Naive thymus-derived CD8-positive, alpha-beta T cell (primary cell): ENCODE data around the gene PRPF4. TPM values are rescaled to one million over a fixed set of nuclear protein-coding genes. Genes with fewer than 3 reads are reported as not detected.
A peak's percentile ranks its signal among the peaks of the same experiment; 100 is the strongest.

Source experiments
- ATAC-seq, 2 donors: fragments of 150-1000 bp; cut with Tn5 transposase in 1 of 2; sonication (Bioruptor Pico), chemical (Tn5 transposase) in 1 of 2; 1 replicate in 1 of 2; 2 replicates in 1 of 2; pipeline ENCODE4 v1.10.0; 2021; ENCODE audit warnings: mild to moderate bottlenecking in 2 of 2, moderate library complexity in 2 of 2
- POLR2A ChIA-PET: fragments of 350-600 bp; sonication (Branson Sonifier 250); formaldehyde crosslinking; loops from one replicate; lab custom pipeline; 2021; ENCODE audit warnings: antibody characterized with exemption; lab: Charles Lee
- DNase-seq, 10 donors: peaks; one replicate each; pipeline versions ENCODE4 v3.0.0 to v3.0.0-alpha.2; 2020 to 2022
- H3K27ac Mint-ChIP-seq, 10 donors: one replicate each; pipeline ENCODE4 v1.8.0; 2020 to 2022; ENCODE audit warnings: mild to moderate bottlenecking in 10 of 10, mixed read lengths in 10 of 10, moderate library complexity in 4 of 10, inconsistent platforms in 1 of 10
- H3K27me3 Mint-ChIP-seq, 5 donors: one replicate each; pipeline ENCODE4 v1.8.0; 2021 to 2022; ENCODE audit warnings: mixed read lengths in 5 of 5
- H3K36me3 Mint-ChIP-seq, 3 donors: one replicate each; pipeline ENCODE4 v1.8.0; 2020 to 2022; ENCODE audit warnings: mixed read lengths in 3 of 3, mild to moderate bottlenecking in 2 of 3, inconsistent platforms in 1 of 3
- H3K4me1 Mint-ChIP-seq, 4 donors: one replicate each; pipeline ENCODE4 v1.8.0; 2021 to 2022; ENCODE audit warnings: mixed read lengths in 4 of 4
- H3K4me3 Mint-ChIP-seq, 10 donors: one replicate each; pipeline ENCODE4 v1.8.0; 2020 to 2022; ENCODE audit warnings: mild to moderate bottlenecking in 10 of 10, mixed read lengths in 10 of 10, moderate library complexity in 6 of 10, inconsistent platforms in 1 of 10
- H3K9me3 Mint-ChIP-seq, 9 donors: one replicate each; pipeline ENCODE4 v1.8.0; 2020 to 2022; ENCODE audit warnings: mixed read lengths in 9 of 9, mild to moderate bottlenecking in 3 of 9, inconsistent platforms in 1 of 9, moderate library complexity in 1 of 9
- polyA plus RNA-seq, 3 donors: library from polyadenylated mRNA; unstranded; fragments of 300-500 nt; fragmentation: Illumina TruSeq; gene quantifications; one replicate each; pipeline ENCODE4 v1.2.3, GENCODE V29; 2021
- total RNA-seq, 8 experiments: library from RNA in 2 of 8; stranded (reverse) in 2 of 8; gene quantifications; one replicate each; pipeline ENCODE4 v1.2.3 and lab custom pipeline; 2021 to 2026

PRPF4 gene
- total and polyA plus RNA-seq, 5 experiments from 2014 or later = 16.6 to 24.0 (median 21.7) TPM

- POLR2A ChIA-PET = no interaction called here
- Mint-ChIP-seq H3K27ac (peak overlapping the region in 1 of 10 donors; percentile 5), H3K27me3 (no peaks in the 10 kb centered on the region), H3K9me3 (no peaks in the 10 kb centered on the region), H3K36me3 (peaks cover 0 to 4% (median 2%) of the 10 kb centered on the region in 3 donors), H3K4me3 (no peak overlapping the region), H3K4me1 (no peaks in the 10 kb centered on the region)
- ATAC-seq (no peak), DNase-seq (no peak)
Observed at GRCh38 chr9:113322671-113323070, 47.2 kb downstream of the PRPF4 start.

DNA sequence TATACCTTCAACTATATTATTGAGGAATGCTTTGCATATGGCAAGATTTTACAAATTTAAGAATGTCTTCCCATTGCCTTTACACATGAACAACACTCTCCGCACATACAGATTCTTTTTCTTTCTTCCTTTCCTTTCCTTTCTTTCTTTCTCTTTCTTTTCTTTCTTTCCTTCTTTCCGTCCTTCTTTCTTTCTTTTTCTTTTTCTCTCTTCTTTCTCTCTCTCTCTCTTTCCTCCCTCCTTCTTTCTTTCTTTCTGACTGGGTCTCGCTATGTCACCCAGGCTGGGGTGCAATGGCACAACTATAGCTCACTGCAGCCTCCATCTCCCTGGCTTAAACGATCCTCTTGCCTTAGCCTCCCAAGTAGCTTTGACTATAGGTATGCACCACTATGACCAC lies 50.8 kb downstream of the PRPF4 start:
- H3K9me3 Mint-ChIP-seq = no peaks in the 10 kb centered on the region
- DNase-seq (no peak), ATAC-seq (no peak)
- H3K27me3 Mint-ChIP-seq = no peaks in the 10 kb centered on the region
- H3K36me3 Mint-ChIP-seq = no peaks in the 10 kb centered on the region
- no peaks in the 10 kb centered on the region for H3K4me1 Mint-ChIP-seq
- no peak overlapping the region for H3K27ac Mint-ChIP-seq
- H3K4me3 Mint-ChIP-seq = no peak overlapping the region
- POLR2A ChIA-PET = no interaction called here

GRCh38 chr9:113328045-113328782 lies 52.8 kb downstream of the PRPF4 start:
- Mint-ChIP-seq H3K27ac (peak overlapping the region in 1 of 10 donors; percentile 1), H3K4me1 (no peaks in the 10 kb centered on the region), H3K27me3 (no peaks in the 10 kb centered on the region), H3K4me3 (no peak overlapping the region), H3K9me3 (no peaks in the 10 kb centered on the region), H3K36me3 (no peaks in the 10 kb centered on the region)
- POLR2A ChIA-PET = interaction anchor here (1.1 kb wide), 1 partner anchor 20 kb away, joined by 3 read pairs; no protein-coding TSS in a partner anchor
- ATAC-seq (no peak), DNase-seq (no peak)

DNA sequence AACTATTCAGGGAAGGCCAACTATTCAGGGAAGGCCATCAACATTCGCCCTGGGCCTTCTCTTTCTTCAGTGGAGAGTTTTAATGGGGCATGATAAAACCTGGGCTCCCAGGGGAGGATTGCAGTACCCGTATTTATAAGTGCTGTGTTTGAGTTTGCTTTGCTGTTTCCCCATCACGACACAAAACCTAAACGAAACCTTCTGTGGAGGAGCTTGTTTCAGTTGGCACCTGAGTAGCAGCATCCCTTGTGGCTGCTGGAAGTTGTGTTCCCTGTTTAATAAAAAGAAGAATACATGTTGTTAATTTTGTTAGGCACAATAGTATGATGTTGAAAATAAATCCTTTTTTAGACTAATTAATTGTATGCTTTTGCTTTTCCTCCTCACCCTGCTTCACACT lies 56.3 kb downstream of the PRPF4 start:
- H3K4me1 Mint-ChIP-seq = no peaks in the 10 kb centered on the region
- ATAC-seq (no peak), DNase-seq (no peak)
- H3K4me3 Mint-ChIP-seq = no peak overlapping the region
- POLR2A ChIA-PET = no interaction called here
- no peaks in the 10 kb centered on the region for H3K36me3 Mint-ChIP-seq
- H3K27me3 Mint-ChIP-seq = no peaks in the 10 kb centered on the region
- no peaks in the 10 kb centered on the region for H3K9me3 Mint-ChIP-seq
- no peak overlapping the region for H3K27ac Mint-ChIP-seq

DNA sequence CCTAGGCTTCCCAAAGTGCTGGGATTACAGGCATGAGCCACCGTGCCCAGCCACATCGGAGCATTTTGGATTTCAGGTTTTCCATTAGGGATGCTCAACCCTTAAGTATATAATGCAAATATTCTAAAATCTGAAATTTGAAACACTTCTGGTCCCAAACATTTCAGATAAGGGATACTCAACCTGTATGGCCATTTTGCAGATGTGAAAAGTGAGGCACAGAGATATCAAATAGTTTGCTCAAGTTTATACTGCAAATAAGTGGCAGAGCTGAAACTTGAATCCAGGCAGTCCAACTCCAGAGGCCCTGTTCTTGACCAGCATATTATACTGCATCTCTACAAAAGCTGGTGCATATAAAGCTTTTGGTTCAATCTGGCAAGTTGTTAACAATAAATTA lies 62.3 kb downstream of the PRPF4 start:
- H3K27ac Mint-ChIP-seq = no peak overlapping the region
- peaks cover 0 to 9% (median 0%) of the 10 kb centered on the region in 5 donors for H3K27me3 Mint-ChIP-seq
- POLR2A ChIA-PET = interaction anchor here (0.7 to 1.1 kb wide), 2 partner anchors 27 to 72 kb away, joined by 4 to 5 read pairs; partner anchors contain the start of gene POLE3
- no peak for DNase-seq
- H3K9me3 Mint-ChIP-seq = no peaks in the 10 kb centered on the region
- no peak overlapping the region for H3K4me3 Mint-ChIP-seq
- no peak for ATAC-seq
- no peaks in the 10 kb centered on the region for H3K36me3 Mint-ChIP-seq
- peaks cover 12 to 36% (median 26%) of the 10 kb centered on the region in 4 donors for H3K4me1 Mint-ChIP-seq

GRCh38 chr9:113340011-113340699 lies 64.7 kb downstream of the PRPF4 start, which contains the start of gene WDR31:
Gene WDR31, minus strand, starts transcription at chr9:113340275. Its CDS starts 8,253 bp downstream, at chr9:113332022.
- peak; percentile 57 to 79 (median 72) for DNase-seq
- POLR2A ChIA-PET = interaction anchor here (0.7 to 2.8 kb wide), 9 partner anchors 9 to 202 kb away, joined by 3 to 23 read pairs (median 5); partner anchors contain the start of genes ALAD, BSPRY, C9orf43 and CDC26
- peak within 1 kb of the TSS; percentile 9 to 91 (median 69) for H3K27ac Mint-ChIP-seq
- peak; percentile 89 to 93 for ATAC-seq
- peaks cover 16 to 48% (median 31%) of the 10 kb centered on the region in 4 donors for H3K4me1 Mint-ChIP-seq
- peak within 1 kb of the TSS; percentile 66 to 95 (median 88) for H3K4me3 Mint-ChIP-seq
- H3K9me3 Mint-ChIP-seq = no peaks in the 10 kb centered on the region
- peaks cover 0 to 9% (median 0%) of the 10 kb centered on the region in 5 donors for H3K27me3 Mint-ChIP-seq
- H3K36me3 Mint-ChIP-seq = no peaks in the 10 kb centered on the region

DNA sequence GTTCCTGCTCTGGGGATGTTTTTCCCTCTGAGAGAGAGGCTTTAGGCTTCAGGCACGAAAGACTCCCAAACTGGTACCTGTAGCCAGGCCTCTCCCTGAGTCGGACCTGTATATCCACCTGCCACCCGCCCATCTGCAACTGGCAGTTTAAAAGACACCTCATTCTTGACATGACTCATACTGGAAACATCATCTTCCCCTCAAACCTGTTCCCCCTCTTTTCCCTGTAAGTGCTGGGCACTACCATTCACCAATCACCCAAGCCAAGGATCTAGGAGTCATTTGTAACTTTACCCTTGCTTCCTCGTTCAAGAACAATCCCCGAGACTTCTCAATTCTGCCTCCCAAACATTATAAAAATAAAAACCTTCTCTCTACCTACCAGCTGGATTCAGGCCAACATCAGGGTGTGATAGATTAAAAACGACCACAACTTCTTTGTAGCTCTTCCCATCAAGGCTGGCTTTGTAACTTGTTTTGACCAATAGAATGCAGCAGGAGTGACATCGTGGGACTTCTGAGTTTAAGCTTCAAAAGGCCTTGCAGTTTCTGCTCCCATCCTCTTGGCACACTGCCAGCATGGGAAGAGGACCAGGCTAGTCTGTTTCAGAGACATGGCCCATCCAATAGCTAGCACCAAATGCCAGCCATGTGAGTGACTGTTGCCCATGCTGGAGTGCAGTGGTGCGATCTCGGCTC lies 66.4 kb downstream of the PRPF4 start:
- peak in 3 of 10 donors; percentile 29 to 46 (median 34) for DNase-seq

More for the DNA sequence above, 66.4 kb downstream of the PRPF4 start:
- no peaks in the 10 kb centered on the region for H3K36me3 Mint-ChIP-seq
- no peaks in the 10 kb centered on the region for H3K9me3 Mint-ChIP-seq
- H3K4me3 Mint-ChIP-seq = peak overlapping the region; percentile 2 to 95 (median 74)
- ATAC-seq = peak; percentile 23 to 34
- POLR2A ChIA-PET = interaction anchor here (1.5 to 2.8 kb wide), 2 partner anchors 8 to 35 kb away, joined by 6 to 23 read pairs; partner anchors contain the start of genes BSPRY and HDHD3
- H3K27me3 Mint-ChIP-seq = peaks cover 0 to 9% (median 0%) of the 10 kb centered on the region in 5 donors
- H3K27ac Mint-ChIP-seq = peak overlapping the region; percentile 18 to 87 (median 65)
- H3K4me1 Mint-ChIP-seq = peaks cover 16 to 48% (median 31%) of the 10 kb centered on the region in 4 donors

Other genes with a start within 250 kb of the PRPF4 start
- gene ZFP37, start 218.9 kb upstream of the PRPF4 start, total RNA-seq = 1 to 10 TPM; 2.6 to 4.1 TPM
- gene ZFP37, start 218.9 kb upstream of the PRPF4 start, polyA plus RNA-seq = 1 to 10 TPM in 2 of 3 donors, under 1 TPM in 1; 0.88 to 2.1 (median 1.4) TPM
- 1 to 10 TPM; 3.9 to 4.8 TPM for gene SLC31A2, start 124.7 kb upstream of the PRPF4 start, total RNA-seq
- gene SLC31A2, start 124.7 kb upstream of the PRPF4 start, polyA plus RNA-seq = 1 to 10 TPM; 2.1 to 3.5 (median 3.0) TPM
- gene FKBP15, start 54.4 kb upstream of the PRPF4 start, total RNA-seq = 10 to 100 TPM; 31.3 to 33.5 TPM
- gene FKBP15, start 54.4 kb upstream of the PRPF4 start, polyA plus RNA-seq = 10 to 100 TPM in 1 of 3 donors, 1 to 10 TPM in 2; 7.2 to 14.4 (median 8.8) TPM
- gene SLC31A1, start 54.1 kb upstream of the PRPF4 start, total RNA-seq = 1 to 10 TPM; 3.7 to 4.4 TPM
- 1 to 10 TPM; 2.0 to 4.7 (median 2.2) TPM for gene SLC31A1, start 54.1 kb upstream of the PRPF4 start, polyA plus RNA-seq
- gene CDC26, start 86 bp upstream of the PRPF4 start, total RNA-seq = 10 to 100 TPM; 33.0 to 37.4 TPM
- gene CDC26, start 86 bp upstream of the PRPF4 start, polyA plus RNA-seq = 100 to 1,000 TPM; 148 to 193 (median 173) TPM
- under 1 TPM in 1 of 2 experiments, not detected in 1; 0.23 TPM for gene RNF183, start 27.7 kb downstream of the PRPF4 start, total RNA-seq
- not detected for gene RNF183, start 27.7 kb downstream of the PRPF4 start, polyA plus RNA-seq
- gene WDR31, start 64.6 kb downstream of the PRPF4 start, total RNA-seq = 1 to 10 TPM in 1 of 2 experiments, under 1 TPM in 1; 0.96 to 1.2 TPM
- under 1 TPM; 0.21 to 0.62 (median 0.43) TPM for gene WDR31, start 64.6 kb downstream of the PRPF4 start, polyA plus RNA-seq
- gene BSPRY, start 73.9 kb downstream of the PRPF4 start, total RNA-seq = under 1 TPM in 1 of 2 experiments, not detected in 1; 0.36 TPM
- gene BSPRY, start 73.9 kb downstream of the PRPF4 start, polyA plus RNA-seq = 1 to 10 TPM in 2 of 3 donors, under 1 TPM in 1; 0.52 to 1.3 (median 1.2) TPM
- gene HDHD3, start 101.3 kb downstream of the PRPF4 start, total RNA-seq = 10 to 100 TPM; 26.2 to 26.5 TPM
- gene HDHD3, start 101.3 kb downstream of the PRPF4 start, polyA plus RNA-seq = 10 to 100 TPM; 24.1 to 45.2 (median 35.1) TPM
- gene ALAD, start 125.6 kb downstream of the PRPF4 start, total RNA-seq = 10 to 100 TPM; 45.7 to 47.1 TPM
- 10 to 100 TPM; 19.2 to 29.4 (median 21.2) TPM for gene ALAD, start 125.6 kb downstream of the PRPF4 start, polyA plus RNA-seq
- 10 to 100 TPM; 59.5 to 64.2 TPM for gene POLE3, start 135.0 kb downstream of the PRPF4 start, total RNA-seq
- 100 to 1,000 TPM; 116 to 138 (median 125) TPM for gene POLE3, start 135.0 kb downstream of the PRPF4 start, polyA plus RNA-seq
- gene C9orf43, start 135.1 kb downstream of the PRPF4 start, total RNA-seq = 1 to 10 TPM; 1.1 to 1.2 TPM
- under 1 TPM in 2 of 3 donors, not detected in 1; 0.55 to 0.81 TPM for gene C9orf43, start 135.1 kb downstream of the PRPF4 start, polyA plus RNA-seq
- 10 to 100 TPM; 27.8 to 29.5 TPM for gene RGS3, start 188.1 kb downstream of the PRPF4 start, total RNA-seq
- 10 to 100 TPM; 17.9 to 33.4 (median 26.1) TPM for gene RGS3, start 188.1 kb downstream of the PRPF4 start, polyA plus RNA-seq